Measurements from ENCODE around the gene RNASE2. TPM values are rescaled to one million over a fixed set of nuclear protein-coding genes. Genes with fewer than 3 reads are reported as not detected.

The RNASE2 gene
- total RNA-seq, 1 donor from 2014 or later, result not detected

DNA sequence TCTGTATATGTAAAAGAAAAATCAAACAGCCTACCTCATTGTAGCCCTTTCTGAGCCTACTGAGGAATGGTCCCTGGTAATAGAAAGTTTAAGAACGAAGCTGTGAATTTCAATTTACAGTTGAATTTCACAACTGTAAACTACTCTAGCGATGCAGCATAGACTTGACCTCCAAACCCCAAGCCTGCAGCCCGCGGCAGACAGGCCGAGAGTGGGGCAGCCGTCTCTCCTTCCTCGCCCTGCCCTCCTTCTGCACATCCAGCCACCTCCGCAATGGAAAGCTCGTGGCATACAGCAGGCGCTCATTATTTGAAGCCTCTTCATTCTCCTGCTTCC lies 15.3 kb downstream of the RNASE2 start:
- no peaks in the 10 kb centered on the region for H3K27me3 Mint-ChIP-seq (ENCODE audit: low read depth)
- TF ChIP-seq, protein P1, sequence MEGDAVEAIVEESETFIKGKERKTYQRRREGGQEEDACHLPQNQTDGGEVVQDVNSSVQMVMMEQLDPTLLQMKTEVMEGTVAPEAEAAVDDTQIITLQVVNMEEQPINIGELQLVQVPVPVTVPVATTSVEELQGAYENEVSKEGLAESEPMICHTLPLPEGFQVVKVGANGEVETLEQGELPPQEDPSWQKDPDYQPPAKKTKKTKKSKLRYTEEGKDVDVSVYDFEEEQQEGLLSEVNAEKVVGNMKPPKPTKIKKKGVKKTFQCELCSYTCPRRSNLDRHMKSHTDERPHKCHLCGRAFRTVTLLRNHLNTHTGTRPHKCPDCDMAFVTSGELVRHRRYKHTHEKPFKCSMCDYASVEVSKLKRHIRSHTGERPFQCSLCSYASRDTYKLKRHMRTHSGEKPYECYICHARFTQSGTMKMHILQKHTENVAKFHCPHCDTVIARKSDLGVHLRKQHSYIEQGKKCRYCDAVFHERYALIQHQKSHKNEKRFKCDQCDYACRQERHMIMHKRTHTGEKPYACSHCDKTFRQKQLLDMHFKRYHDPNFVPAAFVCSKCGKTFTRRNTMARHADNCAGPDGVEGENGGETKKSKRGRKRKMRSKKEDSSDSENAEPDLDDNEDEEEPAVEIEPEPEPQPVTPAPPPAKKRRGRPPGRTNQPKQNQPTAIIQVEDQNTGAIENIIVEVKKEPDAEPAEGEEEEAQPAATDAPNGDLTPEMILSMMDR (IDR thresholded peaks at IDR 0.05), result no peak
- peak overlapping the region; percentile 92 for H3K27ac Mint-ChIP-seq (ENCODE audit: unreplicated experiment)
- no peaks in the 10 kb centered on the region for H3K9me3 Mint-ChIP-seq (ENCODE audit: low read depth)
- H3K4me3 Mint-ChIP-seq (ENCODE audit: unreplicated experiment), result peak overlapping the region; percentile 92
- H3K36me3 Mint-ChIP-seq (ENCODE audit: low read depth), result no peaks in the 10 kb centered on the region
- DNase-seq (ENCODE audit: low spot score), result no peak
- peaks cover 40% of the 10 kb centered on the region for H3K4me1 Mint-ChIP-seq (ENCODE audit: low read depth)

DNA sequence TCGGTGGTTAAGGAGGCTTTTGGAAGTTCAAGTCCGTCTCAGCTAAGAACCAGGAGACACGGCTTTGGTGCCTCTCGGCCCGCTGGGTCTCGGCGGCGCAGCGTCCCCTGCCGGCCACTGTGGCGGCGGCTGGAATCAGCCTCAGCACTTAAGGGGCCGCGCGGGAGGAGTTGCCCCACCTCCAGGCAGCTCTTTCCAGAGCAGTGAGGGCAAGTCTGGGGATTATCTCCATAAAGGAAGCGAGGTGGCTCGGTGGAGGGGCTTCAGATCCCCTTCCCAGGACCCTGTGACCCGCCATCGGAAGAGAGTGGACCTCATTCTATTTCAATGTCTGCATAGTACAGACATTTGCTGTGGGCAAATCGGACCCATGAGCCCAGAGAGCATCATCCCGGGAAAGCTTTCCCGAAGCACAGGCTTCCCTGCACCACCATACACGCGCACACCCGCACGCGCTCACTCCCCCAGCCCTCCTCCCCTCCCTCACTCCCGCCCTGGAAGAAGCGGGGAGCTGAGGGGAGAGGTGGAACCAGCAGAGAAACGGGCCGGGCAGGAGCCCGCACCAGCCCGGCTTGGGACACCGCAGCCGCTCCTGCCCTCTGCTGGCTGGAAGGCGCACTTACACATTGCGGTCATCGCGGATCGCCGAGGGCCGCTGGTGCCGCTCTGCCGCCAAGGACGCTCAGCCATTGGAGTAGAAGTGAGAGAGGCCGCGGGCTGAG lies 15.9 kb downstream of the RNASE2 start:
- no peaks in the 10 kb centered on the region for H3K27me3 Mint-ChIP-seq (ENCODE audit: low read depth)
- peaks cover 40% of the 10 kb centered on the region for H3K4me1 Mint-ChIP-seq (ENCODE audit: low read depth)
- no peak for DNase-seq (ENCODE audit: low spot score)
- peak overlapping the region; percentile 92 for H3K27ac Mint-ChIP-seq (ENCODE audit: unreplicated experiment)
- no peaks in the 10 kb centered on the region for H3K36me3 Mint-ChIP-seq (ENCODE audit: low read depth)
- H3K9me3 Mint-ChIP-seq (ENCODE audit: low read depth), result no peaks in the 10 kb centered on the region
- peak overlapping the region; percentile 92 for H3K4me3 Mint-ChIP-seq (ENCODE audit: unreplicated experiment)
- TF ChIP-seq, protein P1 (IDR thresholded peaks at IDR 0.05), result peak; percentile 89

DNA sequence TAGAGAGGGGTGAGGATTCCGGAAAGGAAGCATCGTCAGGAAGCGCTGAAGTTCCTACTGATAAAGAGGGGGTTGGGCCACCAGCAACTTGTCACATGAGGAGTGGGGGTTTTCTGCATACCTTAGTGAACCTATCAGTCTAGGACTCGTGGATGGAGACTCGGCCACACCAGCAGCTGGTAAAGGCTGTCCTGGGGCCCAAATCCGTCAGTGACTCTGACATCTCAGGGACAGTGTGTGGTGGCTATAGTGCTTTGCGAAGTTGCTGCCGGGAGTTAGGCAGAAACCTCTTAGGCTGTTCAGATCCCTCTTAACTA lies 16.4 kb downstream of the RNASE2 start:
- TF ChIP-seq, protein P1 (IDR thresholded peaks at IDR 0.05), result no peak
- Mint-ChIP-seq H3K4me1 (ENCODE audit: low read depth) (peaks cover 44% of the 10 kb centered on the region), H3K27me3 (ENCODE audit: low read depth) (no peaks in the 10 kb centered on the region), H3K27ac (ENCODE audit: unreplicated experiment) (peak overlapping the region; percentile 92), H3K36me3 (ENCODE audit: low read depth) (no peaks in the 10 kb centered on the region), H3K9me3 (ENCODE audit: low read depth) (no peaks in the 10 kb centered on the region), H3K4me3 (ENCODE audit: unreplicated experiment) (peak overlapping the region; percentile 92)
- DNase-seq (ENCODE audit: low spot score), result no peak

DNA sequence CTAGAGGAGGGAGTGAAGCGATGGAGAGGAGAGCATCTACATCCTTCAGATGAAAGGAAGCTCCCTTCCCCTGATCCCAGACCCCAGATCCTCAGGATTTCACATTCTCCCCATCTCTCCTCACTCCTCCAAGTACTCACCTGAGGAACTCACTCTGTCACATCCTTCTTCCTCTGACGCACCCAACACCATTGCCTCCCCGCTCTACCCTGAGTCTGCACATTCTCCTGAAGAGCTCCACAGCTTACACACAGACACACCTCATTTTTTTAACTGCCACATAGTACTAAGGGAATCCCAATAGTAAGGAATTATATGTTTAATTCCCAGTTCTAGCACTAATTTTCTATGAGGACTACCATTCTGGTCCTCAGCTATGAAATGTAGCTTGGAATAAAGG lies 18.2 kb downstream of the RNASE2 start:
- Mint-ChIP-seq H3K27ac (ENCODE audit: unreplicated experiment) (peak overlapping the region; percentile 24), H3K4me1 (ENCODE audit: low read depth) (peaks cover 47% of the 10 kb centered on the region), H3K4me3 (ENCODE audit: unreplicated experiment) (no peak overlapping the region), H3K9me3 (ENCODE audit: low read depth) (no peaks in the 10 kb centered on the region), H3K36me3 (ENCODE audit: low read depth) (no peaks in the 10 kb centered on the region), H3K27me3 (ENCODE audit: low read depth) (no peaks in the 10 kb centered on the region)
- TF ChIP-seq, protein P1 (IDR thresholded peaks at IDR 0.05), result no peak
- DNase-seq (ENCODE audit: low spot score), result no peak

DNA sequence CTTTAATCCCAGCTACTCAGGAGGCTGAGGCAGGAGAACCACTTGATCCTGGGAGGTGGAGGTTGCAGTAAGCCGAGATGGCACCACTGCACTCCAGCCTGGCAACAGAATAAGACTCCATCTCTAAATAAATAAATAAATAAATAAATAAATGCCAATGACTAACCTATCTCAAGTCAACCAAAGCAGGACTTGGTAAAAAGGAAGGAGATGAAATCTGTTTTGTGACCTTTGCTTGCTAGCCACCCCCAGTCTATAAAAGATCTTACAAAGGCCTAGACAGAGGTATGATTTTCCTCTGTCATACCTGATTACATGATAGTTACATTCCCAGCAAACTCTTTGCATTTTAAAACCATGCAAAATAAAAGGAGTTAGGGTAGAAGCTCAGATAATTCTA lies 21.0 kb downstream of the RNASE2 start:
- no peaks in the 10 kb centered on the region for H3K36me3 Mint-ChIP-seq (ENCODE audit: low read depth)
- no peak for DNase-seq (ENCODE audit: low spot score)
- no peak overlapping the region for H3K4me3 Mint-ChIP-seq (ENCODE audit: unreplicated experiment)
- TF ChIP-seq, protein P1 (IDR thresholded peaks at IDR 0.05), result no peak
- no peaks in the 10 kb centered on the region for H3K9me3 Mint-ChIP-seq (ENCODE audit: low read depth)
- no peak overlapping the region for H3K27ac Mint-ChIP-seq (ENCODE audit: unreplicated experiment)
- peaks cover 38% of the 10 kb centered on the region for H3K4me1 Mint-ChIP-seq (ENCODE audit: low read depth)
- H3K27me3 Mint-ChIP-seq (ENCODE audit: low read depth), result no peaks in the 10 kb centered on the region
